Coronary artery (tissue), 2 donors: Measurements from ENCODE around the gene NTF3.

Experiments
- DNase-seq: peaks from one replicate; pipeline ENCODE4 v3.0.0-alpha.2; 2017; ENCODE audit warnings: low spot score
- H3K27ac ChIP-seq, 2 donors: fragments of 200-600 bp; sonication (generic); one replicate each; pipeline ENCODE4 v1.5.1; 2016 to 2019
- H3K4me3 ChIP-seq: fragments of 200-600 bp; sonication (generic); 2 replicates; pipeline ENCODE4 v1.5.1; 2016; ENCODE audit warnings: mild to moderate bottlenecking, moderate library complexity
- CTCF ChIP-seq: fragments of 200-600 bp; sonication (generic); IDR thresholded peaks from one replicate; pipeline ENCODE4 v1.5.1; 2019; ENCODE audit warnings: antibody characterized with exemption

Gene NTF3

GRCh38 chr12:5478081-5478706, 46.3 kb downstream of the NTF3 start:
- Histone ChIP-seq H3K4me3 (no peak overlapping the region), H3K27ac (no peak overlapping the region)
- no peak for TF ChIP-seq CTCF
- DNase-seq, result no peak

GRCh38 chr12:5479761-5480160, 47.9 kb downstream of the NTF3 start:
- TF ChIP-seq CTCF, result no peak
- Histone ChIP-seq H3K27ac (no peak overlapping the region), H3K4me3 (no peak overlapping the region)
- DNase-seq, result no peak

GRCh38 chr12:5480218-5480937, 48.5 kb downstream of the NTF3 start:
- Histone ChIP-seq H3K4me3 (peak overlapping the region; percentile 0), H3K27ac (no peak overlapping the region)
- no peak for TF ChIP-seq CTCF
- DNase-seq, result no peak

GRCh38 chr12:5480938-5481303, 49.0 kb downstream of the NTF3 start:
- no peak for TF ChIP-seq CTCF
- H3K27ac ChIP-seq, result peak overlapping the region in 1 of 2 donors; percentile 16
- DNase-seq, result no peak

GRCh38 chr12:5481645-5482044, 49.7 kb downstream of the NTF3 start:
- Histone ChIP-seq H3K27ac (peak overlapping the region in 1 of 2 donors; percentile 22), H3K4me3 (no peak overlapping the region)
- no peak for DNase-seq
- no peak for TF ChIP-seq CTCF

More at GRCh38 chr12:5480938-5481303, 49.0 kb downstream of the NTF3 start:
- H3K4me3 ChIP-seq, result no peak overlapping the region

GRCh38 chr12:5484426-5484825, 52.5 kb downstream of the NTF3 start:
- DNase-seq, result no peak
- TF ChIP-seq CTCF, result no peak
- Histone ChIP-seq H3K27ac (no peak overlapping the region), H3K4me3 (no peak overlapping the region)

- no peak for TF ChIP-seq CTCF
- Histone ChIP-seq H3K4me3 (no peak overlapping the region), H3K27ac (peak overlapping the region in 1 of 2 donors; percentile 31)
- DNase-seq, result no peak
Measured at GRCh38 chr12:5485454-5485853, 53.5 kb downstream of the NTF3 start.
